Astrocyte (in vitro differentiated cells and primary cell): ENCODE measurements around the gene GTSE1. TPM values are rescaled to one million over a fixed set of nuclear protein-coding genes. Genes with fewer than 3 reads are reported as not detected.

Source experiments
- DNase-seq: peaks from one replicate; pipeline ENCODE4 v3.0.0-alpha.2; 2010; ENCODE audit warnings: low read depth
- FAIRE-seq: peaks from 2 replicates; lab custom pipeline; 2011; peaks lifted over from hg19 to GRCh38; lab: Jason Lieb, UNC
- H2AFZ ChIP-seq: 2 replicates; pipeline ENCODE4 v1.6.0; 2012; ENCODE audit warnings: low read depth, low read length, inconsistent platforms
- H3K27ac ChIP-seq: 2 replicates; pipeline ENCODE4 v1.5.1; 2011; ENCODE audit warnings: low read depth, low read length, inconsistent platforms
- H3K27me3 ChIP-seq: 2 replicates; pipeline ENCODE4 v1.6.0; 2011; ENCODE audit warnings: low read length, inconsistent platforms; ENCODE audit not compliant: insufficient read depth
- H3K36me3 ChIP-seq: 2 replicates; pipeline ENCODE4 v1.5.1; 2011; ENCODE audit warnings: low read length, inconsistent platforms; ENCODE audit not compliant: insufficient read depth
- H3K4me1 ChIP-seq: 2 replicates; pipeline ENCODE4 v1.5.1; 2011; ENCODE audit warnings: low read length, inconsistent platforms; ENCODE audit not compliant: insufficient read depth
- H3K4me2 ChIP-seq: 2 replicates; pipeline ENCODE4 v1.6.0; 2012; ENCODE audit warnings: low read length, inconsistent platforms
- H3K4me3 ChIP-seq: 2 replicates; pipeline ENCODE4 v1.5.1; 2011; ENCODE audit warnings: low read depth, mild to moderate bottlenecking, low read length, inconsistent platforms; ENCODE audit not compliant: insufficient read depth
- H3K79me2 ChIP-seq: 2 replicates; pipeline ENCODE4 v1.6.0; 2012; ENCODE audit warnings: mild to moderate bottlenecking, low read length, inconsistent platforms; ENCODE audit not compliant: insufficient read depth
- H3K9ac ChIP-seq: 2 replicates; pipeline ENCODE4 v1.6.0; 2012; ENCODE audit warnings: mild to moderate bottlenecking, low read length, inconsistent platforms
- H3K9me3 ChIP-seq: 2 replicates; pipeline ENCODE4 v1.5.1; 2012; ENCODE audit warnings: low read depth, mild to moderate bottlenecking, low read length, inconsistent platforms; ENCODE audit not compliant: insufficient read depth
- H4K20me1 ChIP-seq: 2 replicates; pipeline ENCODE4 v1.6.0; 2012; ENCODE audit warnings: low read length, inconsistent platforms; ENCODE audit not compliant: insufficient read depth
- H3K27ac Mint-ChIP-seq: one replicate; pipeline ENCODE4 v1.8.0; 2021; ENCODE audit warnings: mild to moderate bottlenecking, mixed read lengths; ENCODE audit not compliant: unreplicated experiment
- H3K27me3 Mint-ChIP-seq: one replicate; pipeline ENCODE4 v1.8.0; 2021; ENCODE audit warnings: low read depth, mixed read lengths; ENCODE audit not compliant: unreplicated experiment
- H3K36me3 Mint-ChIP-seq: one replicate; pipeline ENCODE4 v1.8.0; 2021; ENCODE audit warnings: low read depth, mixed read lengths; ENCODE audit not compliant: unreplicated experiment
- H3K4me1 Mint-ChIP-seq: one replicate; pipeline ENCODE4 v1.8.0; 2021; ENCODE audit warnings: low read depth, mixed read lengths; ENCODE audit not compliant: unreplicated experiment
- H3K4me3 Mint-ChIP-seq: one replicate; pipeline ENCODE4 v1.8.0; 2021; ENCODE audit warnings: mild to moderate bottlenecking, moderate library complexity, mixed read lengths; ENCODE audit not compliant: unreplicated experiment
- H3K9me3 Mint-ChIP-seq: one replicate; pipeline ENCODE4 v1.8.0; 2021; ENCODE audit warnings: mild to moderate bottlenecking, mixed read lengths; ENCODE audit not compliant: unreplicated experiment
- EZH2 ChIP-seq: IDR thresholded peaks from 2 replicates; pipeline ENCODE4 v1.6.1; 2012; ENCODE audit warnings: mild to moderate bottlenecking, low read length, inconsistent platforms; ENCODE audit not compliant: insufficient read depth
- total RNA-seq: library from RNA; stranded (reverse); gene quantifications from 2 replicates; pipeline ENCODE4 v1.2.1, GENCODE V29; 2021
- TF ChIP-seq, protein P1 (sequence below): IDR thresholded peaks from 2 replicates; pipeline ENCODE4 v1.5.1; 2011; ENCODE audit warnings: low read depth, mild to moderate bottlenecking, inconsistent platforms, low read length, moderate library complexity; ENCODE audit not compliant: insufficient read depth

The GTSE1 gene
- total RNA-seq, 1 donor from 2014 or later: 4.1 TPM

DNA sequence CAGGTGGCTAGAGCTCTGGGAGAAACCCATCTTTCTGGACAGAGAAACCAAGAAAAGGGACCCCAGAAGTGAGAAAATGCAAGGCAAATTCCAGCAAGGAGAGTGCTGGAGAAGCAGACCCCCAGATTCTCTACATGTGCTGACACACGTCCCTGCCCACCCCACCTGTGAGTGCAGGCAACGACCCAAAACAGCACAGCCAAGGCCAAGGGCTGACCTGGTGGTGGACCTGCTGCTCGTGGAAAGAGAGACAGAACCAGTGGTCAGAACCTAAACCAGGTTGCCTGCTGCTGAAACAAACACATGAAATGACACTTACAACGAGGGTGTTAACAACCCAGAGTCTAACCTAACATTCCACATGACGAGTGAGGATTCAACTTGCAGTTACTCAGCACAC is 63.4 kb downstream of the GTSE1 start:
- Histone ChIP-seq H3K79me2 (no peaks in the 10 kb centered on the region), H3K9me3 (no peaks in the 10 kb centered on the region), H3K4me1 (no peaks in the 10 kb centered on the region), H4K20me1 (peaks cover 28% of the 10 kb centered on the region), H3K36me3 (peaks cover 5% of the 10 kb centered on the region), H3K4me2 (no peak overlapping the region), H3K4me3 (no peak overlapping the region), H3K27me3 (no peaks in the 10 kb centered on the region), H3K27ac (no peak overlapping the region), H2AFZ (no peak overlapping the region), H3K9ac (no peak overlapping the region)
- no peak overlapping the region for H3K27ac Mint-ChIP-seq
- no peaks in the 10 kb centered on the region for H3K9me3 Mint-ChIP-seq
- H3K4me3 Mint-ChIP-seq: no peak overlapping the region
- TF ChIP-seq, protein P1, sequence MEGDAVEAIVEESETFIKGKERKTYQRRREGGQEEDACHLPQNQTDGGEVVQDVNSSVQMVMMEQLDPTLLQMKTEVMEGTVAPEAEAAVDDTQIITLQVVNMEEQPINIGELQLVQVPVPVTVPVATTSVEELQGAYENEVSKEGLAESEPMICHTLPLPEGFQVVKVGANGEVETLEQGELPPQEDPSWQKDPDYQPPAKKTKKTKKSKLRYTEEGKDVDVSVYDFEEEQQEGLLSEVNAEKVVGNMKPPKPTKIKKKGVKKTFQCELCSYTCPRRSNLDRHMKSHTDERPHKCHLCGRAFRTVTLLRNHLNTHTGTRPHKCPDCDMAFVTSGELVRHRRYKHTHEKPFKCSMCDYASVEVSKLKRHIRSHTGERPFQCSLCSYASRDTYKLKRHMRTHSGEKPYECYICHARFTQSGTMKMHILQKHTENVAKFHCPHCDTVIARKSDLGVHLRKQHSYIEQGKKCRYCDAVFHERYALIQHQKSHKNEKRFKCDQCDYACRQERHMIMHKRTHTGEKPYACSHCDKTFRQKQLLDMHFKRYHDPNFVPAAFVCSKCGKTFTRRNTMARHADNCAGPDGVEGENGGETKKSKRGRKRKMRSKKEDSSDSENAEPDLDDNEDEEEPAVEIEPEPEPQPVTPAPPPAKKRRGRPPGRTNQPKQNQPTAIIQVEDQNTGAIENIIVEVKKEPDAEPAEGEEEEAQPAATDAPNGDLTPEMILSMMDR: no peak
- no peak for TF ChIP-seq EZH2
- FAIRE-seq (no peak), DNase-seq (no peak)
- peaks cover 9% of the 10 kb centered on the region for H3K4me1 Mint-ChIP-seq
- no peaks in the 10 kb centered on the region for H3K27me3 Mint-ChIP-seq
- H3K36me3 Mint-ChIP-seq: peaks cover 25% of the 10 kb centered on the region

DNA sequence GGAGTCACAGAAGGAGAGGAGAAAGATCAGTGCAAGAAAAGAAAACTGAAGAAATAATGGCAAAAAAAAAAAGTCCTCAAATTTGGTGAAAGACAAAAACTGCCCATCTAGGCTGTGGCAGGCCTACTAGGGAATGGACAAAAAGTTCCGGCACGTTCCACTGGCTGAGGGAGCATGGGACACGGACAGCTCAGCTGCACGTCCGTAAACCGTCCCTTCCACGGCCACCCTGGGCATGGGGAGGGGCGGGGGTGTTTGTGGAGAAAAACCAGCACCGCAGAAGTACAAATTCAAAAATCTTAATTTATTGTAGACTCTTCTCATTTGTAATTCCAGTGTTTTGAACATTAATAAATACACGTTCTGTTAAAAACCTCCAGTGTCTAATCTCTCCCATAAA is 64.2 kb downstream of the GTSE1 start:
- Histone ChIP-seq H3K36me3 (peaks cover 2% of the 10 kb centered on the region), H3K27ac (no peak overlapping the region), H3K4me1 (no peaks in the 10 kb centered on the region), H4K20me1 (peaks cover 20% of the 10 kb centered on the region), H3K9ac (no peak overlapping the region), H3K4me2 (no peak overlapping the region), H2AFZ (no peak overlapping the region), H3K79me2 (no peaks in the 10 kb centered on the region), H3K4me3 (no peak overlapping the region), H3K9me3 (no peaks in the 10 kb centered on the region), H3K27me3 (no peaks in the 10 kb centered on the region)
- Mint-ChIP-seq H3K4me1 (peaks cover 7% of the 10 kb centered on the region), H3K9me3 (no peaks in the 10 kb centered on the region), H3K4me3 (no peak overlapping the region), H3K27ac (no peak overlapping the region), H3K27me3 (no peaks in the 10 kb centered on the region), H3K36me3 (peaks cover 21% of the 10 kb centered on the region)
- TF ChIP-seq EZH2: no peak
- TF ChIP-seq, protein P1: no peak
- DNase-seq (no peak), FAIRE-seq (no peak)

DNA sequence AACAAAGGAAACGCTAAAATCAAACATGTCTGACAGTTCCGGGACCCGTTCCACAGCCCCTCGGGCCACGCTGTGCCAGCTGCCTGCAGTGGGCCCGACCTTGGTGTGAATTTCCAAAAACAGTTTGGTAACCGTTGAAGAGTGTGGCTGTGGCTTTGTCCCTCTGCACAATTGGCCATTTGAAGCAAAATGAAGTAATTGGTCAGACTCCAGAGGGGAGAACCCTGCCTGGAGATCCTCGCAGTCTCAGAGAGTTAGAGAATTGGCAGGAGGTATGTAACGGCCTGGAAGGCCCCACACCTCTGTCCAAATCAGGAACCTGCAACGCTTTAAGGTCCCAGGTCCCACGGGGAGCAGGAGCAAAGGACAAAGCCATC is 65.1 kb downstream of the GTSE1 start:
- DNase-seq: no peak
- Mint-ChIP-seq H3K4me1 (peaks cover 7% of the 10 kb centered on the region), H3K9me3 (no peaks in the 10 kb centered on the region), H3K4me3 (no peak overlapping the region), H3K27ac (no peak overlapping the region), H3K36me3 (peaks cover 20% of the 10 kb centered on the region), H3K27me3 (no peaks in the 10 kb centered on the region)
- Histone ChIP-seq H2AFZ (no peak overlapping the region), H3K4me3 (no peak overlapping the region), H3K36me3 (no peaks in the 10 kb centered on the region), H3K79me2 (no peaks in the 10 kb centered on the region), H3K4me1 (no peaks in the 10 kb centered on the region), H3K9me3 (no peaks in the 10 kb centered on the region), H3K9ac (no peak overlapping the region), H4K20me1 (peaks cover 11% of the 10 kb centered on the region), H3K27ac (no peak overlapping the region), H3K4me2 (no peak overlapping the region), H3K27me3 (no peaks in the 10 kb centered on the region)
- TF ChIP-seq, protein P1: no peak
- TF ChIP-seq EZH2: no peak
- no peak for FAIRE-seq
